Right cardiac atrium (tissue), 5 donors: ENCODE data around the gene CMTM7. TPM values are rescaled to one million over a fixed set of nuclear protein-coding genes. Genes with fewer than 3 reads are reported as not detected.
"Not testable (repeated sequence)": the region's sequence is repeated elsewhere in the genome, so short reads cannot be mapped to it uniquely, and the experiment has no call there.

Experiments
- ATAC-seq, 2 donors: fragments of 200-7000 bp; cut with Tn5 transposase; one replicate each; pipeline versions ENCODE4 v1.8.0 to v1.9.1; 2020; ENCODE audit warnings: moderate library complexity in 2 of 2, mild to moderate bottlenecking in 1 of 2
- DNase-seq, 3 donors: peaks; one replicate each; pipeline ENCODE4 v3.0.0-alpha.2; 2020
- H3K27ac ChIP-seq: one replicate; pipeline ENCODE4 v1.5.1; 2013; ENCODE audit warnings: mild to moderate bottlenecking, low read length, control low read depth, moderate library complexity
- H3K27me3 ChIP-seq: one replicate; pipeline ENCODE4 v1.6.1; 2013; ENCODE audit not compliant: control insufficient read depth, insufficient read depth
- H3K4me1 ChIP-seq: one replicate; pipeline ENCODE4 v1.6.1; 2013; ENCODE audit warnings: low read length; ENCODE audit not compliant: control insufficient read depth, insufficient read depth
- H3K4me3 ChIP-seq: one replicate; pipeline ENCODE4 v1.5.1; 2013; ENCODE audit warnings: low read length, control low read depth
- H3K9me3 ChIP-seq: one replicate; pipeline ENCODE4 v1.6.1; 2013; ENCODE audit warnings: low read length; ENCODE audit not compliant: control insufficient read depth
- WGBS: extraction: QIAGEN DNeasy Blood & Tissue Kit; methylation state at CpG from one replicate; pipeline ENCODE4 v1.1.7; 2013; 5-methylcytosine and 5-hydroxymethylcytosine counted together
- intact Hi-C, 4 donors: fragments of 100-400 bp; cut with DNase I; formaldehyde crosslinking; loops; one replicate each; pipeline versions ENCODE4 v1.11.0 to v1.14.0; 2022 to 2023
- polyA plus RNA-seq: library from polyadenylated mRNA; stranded (reverse); fragments of 200-250 nt; gene quantifications from one replicate; pipeline ENCODE4 v1.2.3, GENCODE V29; 2013
- total RNA-seq, 4 donors: library from RNA; stranded (reverse); fragmentation: NEBNext Ultra II Directional; extraction: Animal tissue kit (Norgen Biotek cat#: 25700); gene quantifications; one replicate each; pipeline ENCODE4 v1.2.1, GENCODE V29; 2021
- donor health status: healthy with polysubstance abuse.
- donor health status: DM: no; HTN: yes; CAD: no.
- donor health status: DM: no; HTN: no; CAD: no.
- donor health status: DM: no; HTN: yes; CAD: no; lungs with severe emphysema.
- donor health status: DM: yes; HTN: yes; CAD: no.

CMTM7 gene
- total and polyA plus RNA-seq, 5 donors = 4.8 to 8.4 (median 6.7) TPM

DNA sequence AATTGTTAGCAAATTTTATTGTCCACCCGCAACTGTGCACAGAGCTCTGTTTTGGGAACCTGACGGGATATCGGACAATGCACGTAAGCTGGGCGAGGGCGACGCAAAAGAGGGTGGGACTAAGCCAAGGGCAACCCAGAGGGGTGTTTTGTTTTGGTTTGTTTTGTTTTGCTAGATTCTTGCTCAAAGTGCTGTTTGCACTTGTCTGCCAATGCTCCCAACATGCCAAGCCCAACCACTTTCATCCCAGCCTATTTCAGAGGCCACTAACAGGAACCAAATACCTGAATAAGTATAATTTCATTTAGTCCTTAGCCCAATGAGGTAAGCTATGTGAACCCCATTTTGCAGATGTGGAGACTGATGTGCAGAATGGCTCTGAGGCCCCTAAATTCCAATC lies 9.7 kb upstream of the CMTM7 start:
- no peak overlapping the region for H3K4me3 ChIP-seq
- DNase-seq (no peak), ATAC-seq (no peak)
- H3K27me3 ChIP-seq = no peaks in the 10 kb centered on the region
- no peaks in the 10 kb centered on the region for H3K4me1 ChIP-seq
- no peak overlapping the region for H3K27ac ChIP-seq
- no peaks in the 10 kb centered on the region for H3K9me3 ChIP-seq
- intact Hi-C loops = loop anchor here in 1 of 4 donors (5.0 kb wide), 1 partner anchor 85 kb away; no protein-coding TSS in a partner anchor
- WGBS = 81% methylated on average over 7 of the region's 7 CpGs

DNA sequence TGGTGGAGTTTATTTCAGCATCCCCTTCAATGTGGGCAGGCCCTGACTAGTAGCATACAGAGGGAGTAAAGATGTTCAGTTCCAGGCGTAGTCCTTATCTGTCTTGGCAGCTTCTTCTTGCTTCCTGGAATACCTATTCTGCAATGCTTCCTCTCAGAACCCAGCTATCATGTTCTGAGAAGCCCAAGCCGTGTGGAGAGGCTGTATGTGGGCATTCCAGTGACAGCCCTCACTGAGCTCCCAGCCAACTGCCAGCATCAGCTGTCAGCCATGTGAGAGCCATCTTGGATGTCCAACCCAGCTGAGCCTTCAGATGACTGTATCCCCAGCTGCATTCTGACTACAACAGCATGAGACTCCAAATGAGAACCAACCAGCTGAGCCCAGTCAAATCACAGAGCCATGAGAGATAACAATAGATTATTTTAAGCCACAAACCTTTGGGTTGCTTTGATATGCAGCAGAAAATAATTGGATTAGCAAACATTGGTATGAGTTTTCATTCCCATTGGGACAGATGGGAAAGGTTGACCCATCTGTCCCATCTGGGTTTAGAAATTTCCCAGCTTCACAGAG lies 8.4 kb upstream of the CMTM7 start:
- Histone ChIP-seq H3K4me3 (no peak overlapping the region), H3K4me1 (no peaks in the 10 kb centered on the region), H3K27ac (no peak overlapping the region), H3K27me3 (no peaks in the 10 kb centered on the region), H3K9me3 (no peaks in the 10 kb centered on the region)
- ATAC-seq (no peak), DNase-seq (no peak)
- intact Hi-C loops = loop anchor here in 1 of 4 donors (5.0 kb wide), 1 partner anchor 84 kb away; no protein-coding TSS in a partner anchor
- WGBS = 65% methylated on average over 2 of the region's 2 CpGs

DNA sequence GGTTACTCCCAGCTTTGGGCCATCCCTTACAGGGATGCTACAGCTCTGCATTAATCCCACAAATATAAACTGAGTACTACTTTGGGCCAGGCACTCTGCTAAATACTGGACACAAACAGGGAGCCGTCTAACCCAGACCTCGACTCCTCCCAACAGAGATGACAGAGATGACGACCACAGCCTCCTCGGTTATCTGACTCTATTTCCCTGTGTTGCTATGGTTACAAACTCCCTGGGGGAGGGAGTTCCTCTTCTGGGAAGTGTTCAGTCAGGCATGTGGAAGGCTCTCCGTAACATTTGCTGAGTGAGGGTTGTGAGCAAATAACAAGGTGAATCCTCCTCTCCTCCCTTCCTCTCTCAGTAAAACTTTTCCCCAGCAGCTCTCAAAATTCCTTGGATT lies 6.7 kb upstream of the CMTM7 start:
- Histone ChIP-seq H3K27ac (no peak overlapping the region), H3K9me3 (no peaks in the 10 kb centered on the region), H3K4me3 (no peak overlapping the region), H3K4me1 (no peaks in the 10 kb centered on the region), H3K27me3 (no peaks in the 10 kb centered on the region)
- intact Hi-C loops = loop anchor here in 1 of 4 donors (5.0 kb wide), 1 partner anchor 82 kb away; no protein-coding TSS in a partner anchor
- DNase-seq (peak in 1 of 3 donors; percentile 40), ATAC-seq (peak; percentile 81 to 91)
- 20% methylated on average over 5 of the region's 5 CpGs for WGBS

DNA sequence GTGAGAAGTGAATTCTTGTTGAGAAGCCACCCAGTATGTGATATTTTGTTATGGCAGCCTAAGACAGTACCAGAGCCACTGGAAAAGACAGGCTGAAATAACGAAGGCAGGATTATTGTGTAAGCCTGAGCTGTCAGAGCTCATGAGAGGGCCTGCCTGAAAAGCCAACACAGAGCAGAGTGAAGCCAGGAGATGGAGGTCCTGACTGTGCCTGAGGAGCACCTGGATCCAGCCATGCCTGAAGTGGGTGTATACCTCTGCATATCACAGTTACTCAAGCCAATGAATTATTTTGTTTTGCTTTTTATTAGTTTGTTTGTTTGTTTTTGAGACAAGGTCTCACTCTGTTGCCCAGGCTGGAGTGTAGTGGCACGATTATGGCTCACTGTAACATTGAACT lies 4.1 kb upstream of the CMTM7 start:
- no peaks in the 10 kb centered on the region for H3K27me3 ChIP-seq
- 94% methylated on average over 2 of the region's 2 CpGs for WGBS
- ATAC-seq (no peak), DNase-seq (no peak)
- no peaks in the 10 kb centered on the region for H3K4me1 ChIP-seq
- H3K27ac ChIP-seq = no peak overlapping the region
- no peaks in the 10 kb centered on the region for H3K9me3 ChIP-seq
- no peak overlapping the region for H3K4me3 ChIP-seq
- intact Hi-C loops = no loop called here

DNA sequence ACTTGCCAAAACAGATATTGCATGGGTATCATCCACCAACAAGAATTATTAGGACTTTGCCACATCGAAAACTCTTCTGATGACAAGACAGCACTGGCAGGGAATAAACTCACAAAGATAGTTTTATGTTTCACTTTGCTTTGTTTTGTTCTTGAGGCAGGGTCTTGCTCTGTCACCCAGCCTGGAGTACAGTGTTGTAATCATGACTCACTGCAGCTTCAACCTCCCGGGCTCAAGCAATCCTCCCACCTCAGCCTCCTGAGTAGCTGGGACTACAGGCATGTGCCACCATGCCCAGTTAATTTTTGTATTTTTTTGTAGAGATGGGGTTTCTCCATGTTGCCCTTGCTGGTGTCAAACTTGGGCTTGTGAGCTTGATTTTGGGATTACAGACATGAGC lies 2.1 kb upstream of the CMTM7 start:
- H3K4me3 ChIP-seq, H3K4me1 ChIP-seq, H3K9me3 ChIP-seq, ATAC-seq, H3K27me3 ChIP-seq, intact Hi-C loops, H3K27ac ChIP-seq, DNase-seq: not testable (repeated sequence)
- 91% methylated on average over 2 of the region's 2 CpGs for WGBS

DNA sequence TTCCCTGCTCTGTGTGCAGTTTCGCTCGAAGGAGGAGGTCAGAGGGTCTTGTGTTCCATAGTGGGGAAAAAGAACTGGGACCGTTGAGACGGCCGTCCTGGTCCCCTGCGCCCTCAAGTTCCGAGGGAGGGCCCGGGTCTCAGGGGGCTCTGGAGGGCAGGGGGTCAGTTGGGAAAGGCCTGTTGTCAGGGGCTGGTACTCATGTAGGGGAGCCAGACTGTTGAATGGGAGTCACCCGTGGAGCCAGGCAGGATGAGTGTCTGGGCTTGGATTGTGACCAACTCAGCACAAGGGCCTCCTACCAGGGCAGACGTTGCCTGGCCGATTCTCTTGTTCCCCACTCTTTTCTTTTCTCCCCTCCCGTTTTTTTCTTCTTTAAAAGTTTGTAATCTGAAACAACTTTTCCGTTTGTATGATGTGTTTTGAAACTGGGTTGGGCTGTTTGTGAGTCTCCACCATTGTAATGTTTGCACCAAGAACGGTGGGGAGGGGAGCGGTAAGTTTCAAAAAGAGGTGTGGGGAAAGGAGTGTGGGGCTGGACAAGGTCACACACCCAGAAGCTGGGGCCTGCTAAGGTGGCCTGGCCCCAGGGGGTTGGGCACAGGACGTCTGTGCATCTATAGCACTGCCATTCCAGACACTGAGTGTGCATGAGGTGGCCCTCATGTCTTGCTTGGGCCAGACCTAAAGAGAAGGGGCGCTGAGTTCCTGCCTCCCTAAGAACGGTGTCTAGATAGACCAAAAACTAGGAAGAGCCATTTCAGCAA lies 1.1 kb downstream of the CMTM7 start:
- ATAC-seq = peak; percentile 70 to 85

DNA sequence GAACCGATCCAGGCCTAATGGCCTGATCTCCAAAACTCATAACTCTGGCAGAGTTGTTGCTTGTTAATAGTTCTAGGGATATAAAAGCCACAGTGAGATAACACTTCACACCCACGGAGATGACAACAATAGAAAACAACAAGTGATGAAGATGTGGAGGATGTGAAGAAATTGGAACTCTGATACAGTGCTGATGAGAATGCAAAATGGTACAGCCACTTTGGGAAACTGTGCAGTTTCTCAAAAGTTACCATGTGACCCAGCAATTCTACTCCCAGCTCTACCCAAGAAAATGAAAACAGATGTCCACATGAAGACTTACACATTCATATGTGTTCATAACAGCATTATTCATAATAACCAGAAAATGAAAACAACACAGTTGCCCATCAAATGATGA lies 3.8 kb downstream of the CMTM7 start:
- 24% methylated on average over 2 of the region's 2 CpGs for WGBS
- no peaks in the 10 kb centered on the region for H3K27me3 ChIP-seq
- intact Hi-C loops = loop anchor here in 1 of 4 donors (10.0 kb wide), 1 partner anchor 59 kb away; no protein-coding TSS in a partner anchor
- no peaks in the 10 kb centered on the region for H3K9me3 ChIP-seq
- no peak for DNase-seq
- H3K27ac ChIP-seq = no peak overlapping the region
- no peak for ATAC-seq
- H3K4me3 ChIP-seq = no peak overlapping the region
- H3K4me1 ChIP-seq = no peaks in the 10 kb centered on the region

More for the DNA sequence above, 1.1 kb downstream of the CMTM7 start:
- peak; percentile 72 to 75 (median 72) for DNase-seq
- intact Hi-C loops = loop anchor here in 1 of 4 donors (10.0 kb wide), 1 partner anchor 62 kb away; no protein-coding TSS in a partner anchor
- 31% methylated on average over 18 of the region's 18 CpGs for WGBS
- Histone ChIP-seq H3K9me3 (no peaks in the 10 kb centered on the region), H3K27ac (peak overlapping the region; percentile 83), H3K27me3 (no peaks in the 10 kb centered on the region), H3K4me3 (peak overlapping the region; percentile 83), H3K4me1 (no peaks in the 10 kb centered on the region)

DNA sequence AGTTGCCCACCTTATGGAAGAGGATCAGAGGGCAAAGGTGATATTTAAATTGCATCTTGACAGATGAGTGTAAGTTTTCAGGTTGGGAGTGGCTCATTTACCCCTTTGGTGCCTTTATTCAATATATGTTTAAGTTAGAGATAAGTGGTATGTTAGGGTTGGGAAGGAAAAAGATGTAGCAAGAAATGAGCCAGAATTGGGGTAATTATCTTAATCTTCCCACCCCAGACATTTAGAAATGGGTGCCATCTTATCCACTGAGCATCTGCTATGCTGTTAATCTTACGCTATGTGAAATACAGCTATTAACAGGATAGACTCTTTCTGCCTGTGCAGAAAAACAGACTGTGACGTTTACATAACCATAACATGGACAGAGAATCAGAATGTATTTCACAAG lies 6.3 kb downstream of the CMTM7 start:
- no peaks in the 10 kb centered on the region for H3K27me3 ChIP-seq
- no peaks in the 10 kb centered on the region for H3K9me3 ChIP-seq
- no peak overlapping the region for H3K4me3 ChIP-seq
- H3K4me1 ChIP-seq = no peaks in the 10 kb centered on the region
- intact Hi-C loops = loop anchor here in 1 of 4 donors (10.0 kb wide), 1 partner anchor 57 kb away; no protein-coding TSS in a partner anchor
- DNase-seq (no peak), ATAC-seq (no peak)
- H3K27ac ChIP-seq = no peak overlapping the region
- WGBS = 47% methylated on average over 2 of the region's 2 CpGs

DNA sequence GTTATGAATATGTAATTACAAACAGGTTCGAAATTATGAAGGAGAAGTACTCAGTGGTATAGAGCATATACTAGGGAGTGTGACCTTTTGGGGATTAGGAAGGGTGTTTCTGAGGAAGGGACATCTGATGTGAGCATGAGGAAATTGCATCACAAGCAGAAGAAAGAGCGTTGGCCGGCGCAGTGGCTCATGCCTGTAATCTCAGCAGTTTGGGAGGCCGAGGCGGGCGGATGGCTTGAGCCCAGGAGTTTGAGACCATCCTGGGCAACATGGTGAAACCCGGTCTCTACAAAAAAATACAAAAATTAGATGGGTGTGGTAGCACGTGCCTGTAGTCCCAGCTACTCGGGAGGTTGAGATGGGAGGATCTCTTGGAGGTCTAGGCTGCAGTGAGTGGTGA lies 6.9 kb downstream of the CMTM7 start:
- Histone ChIP-seq H3K27ac (peak overlapping the region; percentile 43), H3K9me3 (no peaks in the 10 kb centered on the region), H3K27me3 (no peaks in the 10 kb centered on the region), H3K4me1 (no peaks in the 10 kb centered on the region), H3K4me3 (no peak overlapping the region)
- 46% methylated on average over 10 of the region's 10 CpGs for WGBS
- ATAC-seq (peak; percentile 34 to 76), DNase-seq (peak; percentile 72 to 84 (median 80))
- intact Hi-C loops = loop anchor here in 1 of 4 donors (10.0 kb wide), 1 partner anchor 56 kb away; no protein-coding TSS in a partner anchor

DNA sequence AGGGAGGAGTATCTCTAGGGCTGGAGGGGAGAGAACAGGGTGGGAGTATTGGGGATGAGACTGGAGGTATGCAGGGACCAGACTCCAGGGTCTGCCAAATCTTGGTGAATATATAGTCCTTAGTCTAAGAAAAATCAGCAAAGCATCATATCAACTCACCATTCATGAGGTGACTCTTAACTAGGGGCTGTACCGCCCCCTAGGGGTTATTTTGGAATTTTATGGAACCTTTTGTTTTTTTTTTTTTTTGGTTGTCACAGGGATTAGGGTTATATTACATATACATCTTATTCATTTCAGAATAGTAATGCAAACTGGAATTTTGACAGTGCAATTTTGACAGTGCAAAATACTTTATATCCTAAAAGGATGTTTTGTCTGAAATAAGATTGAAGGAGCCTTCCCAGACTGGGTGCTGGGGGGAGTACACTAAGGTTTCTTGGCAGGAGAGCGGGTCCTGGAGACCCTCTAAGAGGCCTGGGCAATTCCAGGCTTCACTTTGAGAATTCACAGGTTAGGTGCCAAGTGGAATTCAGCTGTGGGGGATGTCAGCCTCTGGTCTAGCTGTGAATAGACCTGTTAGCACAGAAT lies 7.5 kb downstream of the CMTM7 start:
- ATAC-seq = peak in 1 of 2 donors; percentile 21

DNA sequence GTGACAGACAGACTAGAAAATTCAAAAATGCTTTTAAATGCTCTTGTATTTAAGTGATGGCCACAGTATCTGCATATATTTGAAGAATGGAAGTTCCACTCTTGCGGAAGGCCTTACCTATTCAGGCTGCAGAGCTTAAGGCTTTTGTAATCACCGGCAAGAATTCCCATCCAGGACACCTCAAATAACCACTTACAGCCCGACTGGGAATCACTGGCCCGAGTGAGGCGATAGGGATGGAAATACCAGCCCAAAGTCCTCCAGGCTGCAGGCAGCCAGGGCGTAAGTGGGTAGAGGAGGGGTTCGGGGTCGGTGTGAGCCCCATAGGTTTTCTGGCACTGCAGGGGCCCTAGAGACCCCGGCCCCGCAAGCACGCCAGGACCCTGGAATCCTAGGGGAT lies 9.5 kb downstream of the CMTM7 start:
- Histone ChIP-seq H3K4me1 (no peaks in the 10 kb centered on the region), H3K9me3 (no peaks in the 10 kb centered on the region), H3K27me3 (no peaks in the 10 kb centered on the region), H3K4me3 (peak overlapping the region; percentile 8), H3K27ac (peak overlapping the region; percentile 55)
- 7% methylated on average over 11 of the region's 11 CpGs for WGBS
- DNase-seq (no peak), ATAC-seq (no peak)
- intact Hi-C loops = no loop called here

More for the DNA sequence above, 7.5 kb downstream of the CMTM7 start:
- Histone ChIP-seq H3K27ac (peak overlapping the region; percentile 43), H3K9me3 (no peaks in the 10 kb centered on the region), H3K27me3 (no peaks in the 10 kb centered on the region), H3K4me1 (no peaks in the 10 kb centered on the region), H3K4me3 (no peak overlapping the region)
- intact Hi-C loops = loop anchor here in 1 of 4 donors (10.0 kb wide), 1 partner anchor 56 kb away; no protein-coding TSS in a partner anchor
- WGBS = 58% methylated on average over 2 of the region's 2 CpGs
- no peak for DNase-seq
